K562 (cell line): ENCODE results near the gene C2orf69. TPM values are rescaled to one million over a fixed set of nuclear protein-coding genes. Genes with fewer than 3 reads are reported as not detected.

ENCODE experiments used
- ATAC-seq: fragments of 200-7000 bp; cut with Tn5 transposase; 3 replicates; pipeline ENCODE4 v1.9.1; 2020; ENCODE audit warnings: moderate library complexity
- BruUV-seq: library from RNA; stranded (reverse); fragments of 400-500 nt; replicated peaks from 2 replicates; lab custom pipeline; 2021; lab: Mats Ljungman, UMichigan
- CTCF ChIA-PET: fragments of 300-600 bp; formaldehyde crosslinking; extraction: SDS; loops from one replicate; lab custom pipeline; 2021; ENCODE audit warnings: low intra/inter-chr PET ratio; lab: Yijun Ruan, JAX
- POLR2A ChIA-PET: fragments of 300-600, 350-650 bp; sonication (Branson Sonifier 250); formaldehyde crosslinking; extraction: SDS; loops from one replicate; lab custom pipeline; 2021; ENCODE audit warnings: antibody characterized with exemption, inconsistent platforms; lab: Yijun Ruan, JAX
- DNase-seq, 4 experiments: peaks; one replicate each; pipeline versions ENCODE4 v3.0.0 to v3.0.0-alpha.2; 2011 to 2018; ENCODE audit warnings: low spot score in 3 of 4, mixed read lengths in 3 of 4; ENCODE audit errors: extremely low read depth in 1 of 4
- FAIRE-seq: peaks from 2 replicates; lab custom pipeline; 2011; peaks lifted over from hg19 to GRCh38; lab: Jason Lieb, UNC
- H2AFZ ChIP-seq: 2 replicates; pipeline ENCODE4 v1.6.0; 2011; ENCODE audit warnings: low read depth, low read length, control low read depth, inconsistent platforms
- H3K27ac ChIP-seq: fragments of 200-600 bp; 3 replicates; pipeline ENCODE4 v1.8.0; 2011; ENCODE audit warnings: low read depth, mild to moderate bottlenecking, control low read depth, inconsistent platforms, low read length, moderate library complexity, mixed read lengths; ENCODE audit errors: extremely low read depth
- H3K27me3 ChIP-seq, 2 experiments: fragments of 300-600 bp in 1 of 2; 2 replicates in 1 of 2; 3 replicates in 1 of 2; pipeline versions ENCODE4 v1.6.0 to v1.8.0; 2011; ENCODE audit warnings: inconsistent platforms in 2 of 2, low read length in 2 of 2, mild to moderate bottlenecking in 1 of 2, mixed read lengths in 1 of 2, moderate library complexity in 1 of 2; ENCODE audit not compliant: control insufficient read depth in 2 of 2, insufficient read depth in 2 of 2
- H3K36me3 ChIP-seq: fragments of 300-600 bp; 3 replicates; pipeline ENCODE4 v1.8.0; 2011; ENCODE audit warnings: mild to moderate bottlenecking, low read length, inconsistent platforms; ENCODE audit not compliant: control insufficient read depth, insufficient read depth
- H3K4me1 ChIP-seq, 2 experiments: fragments of 200-600 bp in 1 of 2; replicated peaks in 1 of 2; 2 replicates in 1 of 2; 3 replicates in 1 of 2; pipeline versions ENCODE4 v1.5.1 to v1.8.0; 2011; ENCODE audit warnings: inconsistent platforms in 2 of 2, low read length in 2 of 2, mild to moderate bottlenecking in 1 of 2, mixed read lengths in 1 of 2, moderate library complexity in 1 of 2; ENCODE audit not compliant: control insufficient read depth in 2 of 2, insufficient read depth in 2 of 2
- H3K4me2 ChIP-seq: 2 replicates; pipeline ENCODE4 v1.6.1; 2011; ENCODE audit warnings: low read length, control low read depth, inconsistent platforms, mixed read lengths; ENCODE audit not compliant: insufficient read depth
- H3K4me3 ChIP-seq: fragments of 200-600 bp; sonication (generic), shearing (Covaris generic); 2 replicates; pipeline ENCODE4 v1.5.1; 2016; ENCODE audit warnings: control low read depth, inconsistent platforms
- H3K79me2 ChIP-seq: fragments of 200-600 bp; 3 replicates; pipeline ENCODE4 v1.8.0; 2011; ENCODE audit warnings: low read length, inconsistent platforms; ENCODE audit not compliant: control insufficient read depth, insufficient read depth
- H3K9ac ChIP-seq, 2 experiments: 2 replicates each; pipeline versions ENCODE4 v1.6.0 to v1.6.1; 2011; ENCODE audit warnings: low read depth in 2 of 2, low read length in 2 of 2, control low read depth in 1 of 2, inconsistent platforms in 1 of 2, mild to moderate bottlenecking in 1 of 2, mixed read lengths in 1 of 2; ENCODE audit not compliant: insufficient read depth in 1 of 2
- H3K9me1 ChIP-seq: one replicate; pipeline ENCODE4 v1.6.0; 2011; ENCODE audit warnings: inconsistent platforms, mild to moderate bottlenecking, low read length, moderate library complexity; ENCODE audit not compliant: control insufficient read depth, insufficient read depth
- H3K9me3 ChIP-seq: replicated peaks from 2 replicates; pipeline ENCODE4 v1.5.1; 2011; ENCODE audit warnings: low read depth, low read length, inconsistent platforms; ENCODE audit not compliant: control insufficient read depth, insufficient read depth
- H4K20me1 ChIP-seq: replicated peaks from 2 replicates; pipeline ENCODE4 v1.6.1; 2011; ENCODE audit warnings: low read length, inconsistent platforms, mixed read lengths; ENCODE audit not compliant: control insufficient read depth, insufficient read depth
- ARID2 ChIP-seq: fragments of 450-650 bp; IDR thresholded peaks from 2 replicates; pipeline ENCODE4 v1.6.1; 2017; ENCODE audit warnings: antibody characterized with exemption, mild to moderate bottlenecking
- BACH1 ChIP-seq: fragments of 200-800 bp; sonication (Bioruptor generic); IDR thresholded peaks from 2 replicates; pipeline ENCODE4 v1.6.1; 2016; ENCODE audit warnings: missing genetic modification characterization, missing compliant biosample characterization
- CREBBP ChIP-seq: IDR thresholded peaks from one replicate; pipeline ENCODE4 v1.6.1; 2012; ENCODE audit warnings: low read depth, mild to moderate bottlenecking, control low read depth, inconsistent platforms, low read length
- DACH1 ChIP-seq: fragments of 450-650 bp; IDR thresholded peaks from 2 replicates; pipeline ENCODE4 v1.6.1; 2018; ENCODE audit not compliant: partially characterized antibody
- POLR2G ChIP-seq: fragments of 200-400 bp; formaldehyde crosslinking; IDR thresholded peaks from 2 replicates; pipeline ENCODE4 v1.6.1; 2017; ENCODE audit warnings: low read depth, mild to moderate bottlenecking, antibody characterized with exemption, low read length, moderate library complexity
- SOX6 ChIP-seq: fragments of 450-650 bp; IDR thresholded peaks from 2 replicates; pipeline ENCODE4 v1.6.1; 2014; ENCODE audit warnings: mild to moderate bottlenecking
- ZKSCAN1 ChIP-seq: fragments of 150-350 bp; IDR thresholded peaks from 2 replicates; pipeline ENCODE4 v1.6.1; 2016; ENCODE audit warnings: low read depth, low read length
- ZNF561 ChIP-seq: fragments of 450-650 bp; formaldehyde crosslinking; conservative IDR thresholded peaks from 2 replicates; pipeline ENCODE4 v1.4.0; 2020; ENCODE audit warnings: mild to moderate bottlenecking, moderate library complexity
- ZNF76 ChIP-seq: fragments of 250-450 bp; sonication (Bioruptor Pico); IDR thresholded peaks from 2 replicates; pipeline ENCODE4 v1.4.0; 2020; ENCODE audit warnings: mild to moderate bottlenecking, moderate library complexity, borderline replicate concordance
- ZSCAN32 ChIP-seq: fragments of 450-650 bp; formaldehyde crosslinking; IDR thresholded peaks from 2 replicates; pipeline ENCODE4 v1.4.0; 2020; ENCODE audit warnings: mild to moderate bottlenecking, moderate library complexity
- WGBS: fragments of 100-300 bp; shearing (Covaris generic); methylation state at CpG from one replicate; pipeline ENCODE4 v1.1.6; 2016; ENCODE audit warnings: low coverage, mixed read lengths; ENCODE audit not compliant: insufficient coverage; ENCODE audit errors: missing lambda C conversion rate; 5-methylcytosine and 5-hydroxymethylcytosine counted together
- in situ Hi-C: fragments of 300-500 bp; cut with MboI; formaldehyde crosslinking; loops from 4 replicates; pipeline ENCODE4 v1.15.0; 2018; ENCODE audit warnings: inconsistent platforms, mixed read lengths
- intact Hi-C: fragments of 100-400 bp; cut with micrococcal nuclease; formaldehyde crosslinking; loops from 2 replicates; pipeline ENCODE4 v1.14.2; 2022
- polyA plus RNA-seq, 8 experiments: library from polyadenylated mRNA; depleted of rRNA in 4 of 8; stranded (reverse) in 5 of 8; unstranded in 3 of 8; fragments of >200 nt; fragmentation: Nextera tagmentation in 2 of 8; fragmentation: Illumina TruSeq in 1 of 8; extraction: Ambion mirVana in 2 of 8; extraction: Trizol in 1 of 8; gene quantifications; 2 replicates each; pipeline versions ENCODE4 v1.2.1 to v1.2.3, GENCODE V29; 2011 to 2014; ENCODE audit warnings: inconsistent platforms in 1 of 8, missing spikeins in 1 of 8
- total RNA-seq, 7 experiments: library from RNA; depleted of rRNA in 6 of 7; stranded (reverse); fragments of >200 nt in 6 of 7; fragmentation: Illumina TruSeq in 2 of 7; extraction: Trizol in 2 of 7; gene quantifications; 2 replicates each; pipeline versions ENCODE4 v1.2.1 to v1.2.3, GENCODE V29; 2011 to 2021; ENCODE audit warnings: low replicate concordance in 1 of 7
- TF ChIP-seq, protein P1 (sequence below): fragments of 450-650 bp; IDR thresholded peaks from 2 replicates; pipeline ENCODE4 v1.6.1; 2016; ENCODE audit warnings: mild to moderate bottlenecking, moderate library complexity

The C2orf69 gene
- total and polyA plus RNA-seq, 9 of the 15 experiments (the other 6 are each of a cell fraction or from before 2014, with no cell fraction given): 3.4 to 9.8 (median 5.7) TPM

DNA sequence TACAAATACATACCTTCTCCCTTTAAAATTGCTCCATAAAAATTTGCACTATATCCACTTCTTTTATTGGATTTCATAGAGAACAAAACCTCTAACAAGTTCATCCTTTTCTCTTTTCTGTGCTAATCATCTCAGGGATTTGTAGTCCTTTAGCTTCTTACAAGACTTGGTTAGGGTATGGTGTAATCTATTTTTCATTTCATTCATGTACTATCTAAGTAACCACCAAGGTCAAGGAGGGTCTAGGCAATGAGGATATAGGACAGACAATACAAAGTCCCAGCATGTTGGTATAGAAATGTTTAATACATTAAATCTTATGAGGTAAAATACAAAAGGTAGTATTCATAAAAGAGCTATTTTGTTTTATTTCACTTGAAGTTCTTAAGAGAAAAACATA is 17.5 kb downstream of the C2orf69 start (continued):
- TF ChIP-seq ZNF76 (CRISPR knock-in tag) (no peak), BACH1 (tag) (no peak), ZNF561 (CRISPR knock-in tag) (no peak), ZSCAN32 (CRISPR knock-in tag) (no peak)

DNA sequence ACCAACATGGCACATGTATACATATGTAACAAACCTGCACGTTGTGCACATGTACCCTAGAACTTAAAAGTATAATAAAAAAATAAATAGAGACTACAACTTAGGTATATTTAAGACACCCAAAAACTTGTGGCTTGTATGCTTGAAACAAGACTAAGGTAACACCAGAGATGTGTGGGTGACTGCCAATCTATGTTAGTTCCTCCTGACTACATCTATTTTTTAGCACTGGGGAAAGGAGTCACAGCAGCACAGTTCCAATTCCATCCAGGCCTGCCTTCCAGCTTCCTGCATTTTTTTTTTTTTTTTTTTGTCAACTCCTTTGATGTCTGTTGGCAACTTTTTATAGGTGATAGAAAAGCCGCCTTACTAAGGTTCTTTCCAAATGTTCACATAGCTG is 18.2 kb downstream of the C2orf69 start:
- Histone ChIP-seq H3K27me3 (no peaks in the 10 kb centered on the region), H3K9me3 (no peaks in the 10 kb centered on the region), H3K4me3 (no peak overlapping the region), H2AFZ (no peak overlapping the region)
- CTCF ChIA-PET: no interaction called here
- in situ Hi-C loops: no loop called here
- intact Hi-C loops: no loop called here
- no TSS peak for BruUV-seq
- 100% methylated on average over 1 of the region's 2 CpGs for WGBS
- TF ChIP-seq POLR2G (0 out of 2 replicates have a peak, but pooled peaks have one; percentile 18), SOX6 (no peak), ARID2 (no peak), ZKSCAN1 (no peak), CREBBP (no peak), DACH1 (no peak)
- TF ChIP-seq, protein P1, sequence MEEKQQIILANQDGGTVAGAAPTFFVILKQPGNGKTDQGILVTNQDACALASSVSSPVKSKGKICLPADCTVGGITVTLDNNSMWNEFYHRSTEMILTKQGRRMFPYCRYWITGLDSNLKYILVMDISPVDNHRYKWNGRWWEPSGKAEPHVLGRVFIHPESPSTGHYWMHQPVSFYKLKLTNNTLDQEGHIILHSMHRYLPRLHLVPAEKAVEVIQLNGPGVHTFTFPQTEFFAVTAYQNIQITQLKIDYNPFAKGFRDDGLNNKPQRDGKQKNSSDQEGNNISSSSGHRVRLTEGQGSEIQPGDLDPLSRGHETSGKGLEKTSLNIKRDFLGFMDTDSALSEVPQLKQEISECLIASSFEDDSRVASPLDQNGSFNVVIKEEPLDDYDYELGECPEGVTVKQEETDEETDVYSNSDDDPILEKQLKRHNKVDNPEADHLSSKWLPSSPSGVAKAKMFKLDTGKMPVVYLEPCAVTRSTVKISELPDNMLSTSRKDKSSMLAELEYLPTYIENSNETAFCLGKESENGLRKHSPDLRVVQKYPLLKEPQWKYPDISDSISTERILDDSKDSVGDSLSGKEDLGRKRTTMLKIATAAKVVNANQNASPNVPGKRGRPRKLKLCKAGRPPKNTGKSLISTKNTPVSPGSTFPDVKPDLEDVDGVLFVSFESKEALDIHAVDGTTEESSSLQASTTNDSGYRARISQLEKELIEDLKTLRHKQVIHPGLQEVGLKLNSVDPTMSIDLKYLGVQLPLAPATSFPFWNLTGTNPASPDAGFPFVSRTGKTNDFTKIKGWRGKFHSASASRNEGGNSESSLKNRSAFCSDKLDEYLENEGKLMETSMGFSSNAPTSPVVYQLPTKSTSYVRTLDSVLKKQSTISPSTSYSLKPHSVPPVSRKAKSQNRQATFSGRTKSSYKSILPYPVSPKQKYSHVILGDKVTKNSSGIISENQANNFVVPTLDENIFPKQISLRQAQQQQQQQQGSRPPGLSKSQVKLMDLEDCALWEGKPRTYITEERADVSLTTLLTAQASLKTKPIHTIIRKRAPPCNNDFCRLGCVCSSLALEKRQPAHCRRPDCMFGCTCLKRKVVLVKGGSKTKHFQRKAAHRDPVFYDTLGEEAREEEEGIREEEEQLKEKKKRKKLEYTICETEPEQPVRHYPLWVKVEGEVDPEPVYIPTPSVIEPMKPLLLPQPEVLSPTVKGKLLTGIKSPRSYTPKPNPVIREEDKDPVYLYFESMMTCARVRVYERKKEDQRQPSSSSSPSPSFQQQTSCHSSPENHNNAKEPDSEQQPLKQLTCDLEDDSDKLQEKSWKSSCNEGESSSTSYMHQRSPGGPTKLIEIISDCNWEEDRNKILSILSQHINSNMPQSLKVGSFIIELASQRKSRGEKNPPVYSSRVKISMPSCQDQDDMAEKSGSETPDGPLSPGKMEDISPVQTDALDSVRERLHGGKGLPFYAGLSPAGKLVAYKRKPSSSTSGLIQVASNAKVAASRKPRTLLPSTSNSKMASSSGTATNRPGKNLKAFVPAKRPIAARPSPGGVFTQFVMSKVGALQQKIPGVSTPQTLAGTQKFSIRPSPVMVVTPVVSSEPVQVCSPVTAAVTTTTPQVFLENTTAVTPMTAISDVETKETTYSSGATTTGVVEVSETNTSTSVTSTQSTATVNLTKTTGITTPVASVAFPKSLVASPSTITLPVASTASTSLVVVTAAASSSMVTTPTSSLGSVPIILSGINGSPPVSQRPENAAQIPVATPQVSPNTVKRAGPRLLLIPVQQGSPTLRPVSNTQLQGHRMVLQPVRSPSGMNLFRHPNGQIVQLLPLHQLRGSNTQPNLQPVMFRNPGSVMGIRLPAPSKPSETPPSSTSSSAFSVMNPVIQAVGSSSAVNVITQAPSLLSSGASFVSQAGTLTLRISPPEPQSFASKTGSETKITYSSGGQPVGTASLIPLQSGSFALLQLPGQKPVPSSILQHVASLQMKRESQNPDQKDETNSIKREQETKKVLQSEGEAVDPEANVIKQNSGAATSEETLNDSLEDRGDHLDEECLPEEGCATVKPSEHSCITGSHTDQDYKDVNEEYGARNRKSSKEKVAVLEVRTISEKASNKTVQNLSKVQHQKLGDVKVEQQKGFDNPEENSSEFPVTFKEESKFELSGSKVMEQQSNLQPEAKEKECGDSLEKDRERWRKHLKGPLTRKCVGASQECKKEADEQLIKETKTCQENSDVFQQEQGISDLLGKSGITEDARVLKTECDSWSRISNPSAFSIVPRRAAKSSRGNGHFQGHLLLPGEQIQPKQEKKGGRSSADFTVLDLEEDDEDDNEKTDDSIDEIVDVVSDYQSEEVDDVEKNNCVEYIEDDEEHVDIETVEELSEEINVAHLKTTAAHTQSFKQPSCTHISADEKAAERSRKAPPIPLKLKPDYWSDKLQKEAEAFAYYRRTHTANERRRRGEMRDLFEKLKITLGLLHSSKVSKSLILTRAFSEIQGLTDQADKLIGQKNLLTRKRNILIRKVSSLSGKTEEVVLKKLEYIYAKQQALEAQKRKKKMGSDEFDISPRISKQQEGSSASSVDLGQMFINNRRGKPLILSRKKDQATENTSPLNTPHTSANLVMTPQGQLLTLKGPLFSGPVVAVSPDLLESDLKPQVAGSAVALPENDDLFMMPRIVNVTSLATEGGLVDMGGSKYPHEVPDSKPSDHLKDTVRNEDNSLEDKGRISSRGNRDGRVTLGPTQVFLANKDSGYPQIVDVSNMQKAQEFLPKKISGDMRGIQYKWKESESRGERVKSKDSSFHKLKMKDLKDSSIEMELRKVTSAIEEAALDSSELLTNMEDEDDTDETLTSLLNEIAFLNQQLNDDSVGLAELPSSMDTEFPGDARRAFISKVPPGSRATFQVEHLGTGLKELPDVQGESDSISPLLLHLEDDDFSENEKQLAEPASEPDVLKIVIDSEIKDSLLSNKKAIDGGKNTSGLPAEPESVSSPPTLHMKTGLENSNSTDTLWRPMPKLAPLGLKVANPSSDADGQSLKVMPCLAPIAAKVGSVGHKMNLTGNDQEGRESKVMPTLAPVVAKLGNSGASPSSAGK: no peak
- TF ChIP-seq, all 486 proteins: peak for 1
- Histone ChIP-seq H3K4me2 (no peak overlapping the region), H4K20me1 (no peaks in the 10 kb centered on the region), H3K9ac (no peak overlapping the region), H3K4me1 (no peaks in the 10 kb centered on the region; a peak in 1 of 5 replicates), H3K9me1 (no peaks in the 10 kb centered on the region), H3K79me2 (peaks cover 23% of the 10 kb centered on the region), H3K27ac (no peak overlapping the region), H3K36me3 (peaks cover 80% of the 10 kb centered on the region)
- FAIRE-seq (no peak), ATAC-seq (peak; percentile 46), DNase-seq (no peak)
- POLR2A ChIA-PET: interaction anchor here (0.6 to 1.2 kb wide), 2 partner anchors 9 to 25 kb away, joined by 3 to 5 read pairs; no protein-coding TSS in a partner anchor
